SK-N-SH treated with all-trans-retinoic acid at 6 μM for 48 hours (cell line): Measurements from ENCODE around the gene SMOC2.

Experiments used
- ARNTL ChIP-seq: fragments of 450-650 bp; formaldehyde crosslinking; IDR thresholded peaks from 2 replicates; pipeline ENCODE4 v1.5.0; 2020; ENCODE audit warnings: low read depth, mild to moderate bottlenecking, moderate library complexity, borderline replicate concordance
- CREB5 ChIP-seq: fragments of 250-450 bp; sonication (Bioruptor Pico); IDR thresholded peaks from 2 replicates; pipeline ENCODE4 v1.5.1; 2020; ENCODE audit warnings: low read depth, mild to moderate bottlenecking, moderate library complexity
- OSR1 ChIP-seq: fragments of 250-450 bp; sonication (Bioruptor Pico); IDR thresholded peaks from 2 replicates; pipeline ENCODE4 v1.8.0; 2022; ENCODE audit warnings: moderate library complexity, mild to moderate bottlenecking, inconsistent platforms
- PPARA ChIP-seq: fragments of 250-450 bp; sonication (Bioruptor Pico); IDR thresholded peaks from 2 replicates; pipeline ENCODE4 v1.5.0; 2020; ENCODE audit warnings: mild to moderate bottlenecking, borderline replicate concordance
- RARB ChIP-seq: fragments of 250-450 bp; sonication (Bioruptor Pico); IDR thresholded peaks from 2 replicates; pipeline ENCODE4 v1.8.0; 2021; ENCODE audit warnings: mild to moderate bottlenecking, moderate library complexity
- TCF4 ChIP-seq: fragments of 250-450 bp; sonication (Bioruptor Pico); IDR thresholded peaks from 2 replicates; pipeline ENCODE4 v1.8.0; 2021; ENCODE audit warnings: mild to moderate bottlenecking, moderate library complexity, borderline replicate concordance
- TOX ChIP-seq: fragments of 250-450 bp; sonication (Bioruptor Pico); IDR thresholded peaks from 2 replicates; pipeline ENCODE4 v1.8.0; 2021; ENCODE audit warnings: mild to moderate bottlenecking, moderate library complexity, borderline replicate concordance
- ZFP3 ChIP-seq: fragments of 250-450 bp; sonication (Bioruptor Pico); IDR thresholded peaks from 2 replicates; pipeline ENCODE4 v1.5.0; 2020; ENCODE audit warnings: mild to moderate bottlenecking, moderate library complexity
- ZFP30 ChIP-seq: fragments of 450-650 bp; formaldehyde crosslinking; IDR thresholded peaks from 2 replicates; pipeline ENCODE4 v1.5.0; 2022; ENCODE audit warnings: mild to moderate bottlenecking, moderate library complexity
- ZNF565 ChIP-seq: fragments of 450-650 bp; formaldehyde crosslinking; conservative IDR thresholded peaks from 2 replicates; pipeline ENCODE4 v1.5.0; 2020; ENCODE audit warnings: low read depth, mild to moderate bottlenecking, moderate library complexity
- ZNF70 ChIP-seq: fragments of 450-650 bp; formaldehyde crosslinking; IDR thresholded peaks from 2 replicates; pipeline ENCODE4 v1.5.0; 2020; ENCODE audit warnings: mild to moderate bottlenecking, moderate library complexity
- TF ChIP-seq, protein P1 (sequence below): fragments of 250-450 bp; sonication (Bioruptor Pico); IDR thresholded peaks from 2 replicates; pipeline ENCODE4 v1.5.1; 2021; ENCODE audit warnings: mild to moderate bottlenecking, moderate library complexity
- TF ChIP-seq, protein P2 (sequence below): fragments of 250-450 bp; sonication (Bioruptor Pico); IDR thresholded peaks from 2 replicates; pipeline ENCODE4 v1.8.0; 2021; ENCODE audit warnings: low read depth, mild to moderate bottlenecking, moderate library complexity, borderline replicate concordance
- TF ChIP-seq, protein P3 (sequence below): fragments of 250-450 bp; sonication (Bioruptor Pico); IDR thresholded peaks from 2 replicates; pipeline ENCODE4 v1.8.0; 2020; ENCODE audit warnings: mild to moderate bottlenecking, moderate library complexity, borderline replicate concordance

GRCh38 chr6:168433898-168434297 lies 7.1 kb upstream of the SMOC2 start:
- TF ChIP-seq, protein P1, sequence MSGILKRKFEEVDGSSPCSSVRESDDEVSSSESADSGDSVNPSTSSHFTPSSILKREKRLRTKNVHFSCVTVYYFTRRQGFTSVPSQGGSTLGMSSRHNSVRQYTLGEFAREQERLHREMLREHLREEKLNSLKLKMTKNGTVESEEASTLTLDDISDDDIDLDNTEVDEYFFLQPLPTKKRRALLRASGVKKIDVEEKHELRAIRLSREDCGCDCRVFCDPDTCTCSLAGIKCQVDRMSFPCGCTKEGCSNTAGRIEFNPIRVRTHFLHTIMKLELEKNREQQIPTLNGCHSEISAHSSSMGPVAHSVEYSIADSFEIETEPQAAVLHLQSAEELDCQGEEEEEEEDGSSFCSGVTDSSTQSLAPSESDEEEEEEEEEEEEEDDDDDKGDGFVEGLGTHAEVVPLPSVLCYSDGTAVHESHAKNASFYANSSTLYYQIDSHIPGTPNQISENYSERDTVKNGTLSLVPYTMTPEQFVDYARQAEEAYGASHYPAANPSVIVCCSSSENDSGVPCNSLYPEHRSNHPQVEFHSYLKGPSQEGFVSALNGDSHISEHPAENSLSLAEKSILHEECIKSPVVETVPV (CRISPR knock-in tag): no peak
- TF ChIP-seq OSR1 (CRISPR knock-in tag): no peak
- TF ChIP-seq CREB5 (CRISPR knock-in tag): no peak
- TF ChIP-seq TOX: no peak
- TF ChIP-seq ARNTL: no peak
- TF ChIP-seq ZFP3 (CRISPR knock-in tag): no peak
- TF ChIP-seq TCF4 (CRISPR knock-in tag): no peak
- TF ChIP-seq, protein P2, sequence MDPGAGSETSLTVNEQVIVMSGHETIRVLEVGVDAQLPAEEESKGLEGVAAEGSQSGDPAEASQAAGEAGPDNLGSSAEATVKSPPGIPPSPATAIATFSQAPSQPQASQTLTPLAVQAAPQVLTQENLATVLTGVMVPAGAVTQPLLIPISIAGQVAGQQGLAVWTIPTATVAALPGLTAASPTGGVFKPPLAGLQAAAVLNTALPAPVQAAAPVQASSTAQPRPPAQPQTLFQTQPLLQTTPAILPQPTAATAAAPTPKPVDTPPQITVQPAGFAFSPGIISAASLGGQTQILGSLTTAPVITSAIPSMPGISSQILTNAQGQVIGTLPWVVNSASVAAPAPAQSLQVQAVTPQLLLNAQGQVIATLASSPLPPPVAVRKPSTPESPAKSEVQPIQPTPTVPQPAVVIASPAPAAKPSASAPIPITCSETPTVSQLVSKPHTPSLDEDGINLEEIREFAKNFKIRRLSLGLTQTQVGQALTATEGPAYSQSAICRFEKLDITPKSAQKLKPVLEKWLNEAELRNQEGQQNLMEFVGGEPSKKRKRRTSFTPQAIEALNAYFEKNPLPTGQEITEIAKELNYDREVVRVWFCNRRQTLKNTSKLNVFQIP (CRISPR knock-in tag): no peak
- TF ChIP-seq RARB (CRISPR knock-in tag): no peak
- TF ChIP-seq ZFP30 (CRISPR knock-in tag): no peak
- TF ChIP-seq ZNF565 (CRISPR knock-in tag): no peak
- no peak for TF ChIP-seq PPARA
- TF ChIP-seq, protein P3, sequence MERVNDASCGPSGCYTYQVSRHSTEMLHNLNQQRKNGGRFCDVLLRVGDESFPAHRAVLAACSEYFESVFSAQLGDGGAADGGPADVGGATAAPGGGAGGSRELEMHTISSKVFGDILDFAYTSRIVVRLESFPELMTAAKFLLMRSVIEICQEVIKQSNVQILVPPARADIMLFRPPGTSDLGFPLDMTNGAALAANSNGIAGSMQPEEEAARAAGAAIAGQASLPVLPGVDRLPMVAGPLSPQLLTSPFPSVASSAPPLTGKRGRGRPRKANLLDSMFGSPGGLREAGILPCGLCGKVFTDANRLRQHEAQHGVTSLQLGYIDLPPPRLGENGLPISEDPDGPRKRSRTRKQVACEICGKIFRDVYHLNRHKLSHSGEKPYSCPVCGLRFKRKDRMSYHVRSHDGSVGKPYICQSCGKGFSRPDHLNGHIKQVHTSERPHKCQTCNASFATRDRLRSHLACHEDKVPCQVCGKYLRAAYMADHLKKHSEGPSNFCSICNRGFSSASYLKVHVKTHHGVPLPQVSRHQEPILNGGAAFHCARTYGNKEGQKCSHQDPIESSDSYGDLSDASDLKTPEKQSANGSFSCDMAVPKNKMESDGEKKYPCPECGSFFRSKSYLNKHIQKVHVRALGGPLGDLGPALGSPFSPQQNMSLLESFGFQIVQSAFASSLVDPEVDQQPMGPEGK (CRISPR knock-in tag): no peak
- no peak for TF ChIP-seq ZNF70 (CRISPR knock-in tag)
